Gastroesophageal sphincter (tissue), 4 donors: Measurements from ENCODE around the gene SPACDR. TPM values are rescaled to one million over a fixed set of nuclear protein-coding genes. Genes with fewer than 3 reads are reported as not detected.

Experiments
- ATAC-seq: fragments of 150-250 bp; one replicate; pipeline ENCODE4 v1.9.1; 2016; ENCODE audit warnings: mild to moderate bottlenecking, moderate library complexity
- H3K27ac ChIP-seq, 4 donors: fragments of 200-600 bp; sonication (generic) in 3 of 4; 1 replicate in 3 of 4; 2 replicates in 1 of 4; pipeline ENCODE4 v1.5.1; 2016 to 2019
- H3K27me3 ChIP-seq: fragments of 200-600 bp; sonication (generic); one replicate; pipeline ENCODE4 v1.5.1; 2019
- H3K36me3 ChIP-seq, 2 donors: fragments of 200-600 bp; sonication (generic); one replicate each; pipeline ENCODE4 v1.5.1; 2019; ENCODE audit warnings: control low read depth in 1 of 2
- H3K4me1 ChIP-seq, 3 donors: fragments of 200-600 bp; sonication (generic); 1 replicate in 2 of 3; 2 replicates in 1 of 3; pipeline ENCODE4 v1.5.1; 2016 to 2019; ENCODE audit warnings: control low read depth in 2 of 3
- H3K4me3 ChIP-seq, 2 donors: fragments of 200-600 bp; sonication (generic); one replicate each; pipeline ENCODE4 v1.5.1; 2019; ENCODE audit warnings: mild to moderate bottlenecking in 1 of 2, moderate library complexity in 1 of 2
- H3K9me3 ChIP-seq, 3 donors: fragments of 200-600 bp; sonication (generic); one replicate each; pipeline ENCODE4 v1.5.1; 2017 to 2019; ENCODE audit warnings: control low read depth in 2 of 3
- EP300 ChIP-seq: sonication (generic); formaldehyde crosslinking; IDR thresholded peaks from one replicate; pipeline ENCODE4 v1.6.1; 2017; ENCODE audit warnings: antibody characterized with exemption, mild to moderate bottlenecking
- POLR2A ChIP-seq, 2 donors: fragments of 450-650 bp; IDR thresholded peaks; one replicate each; pipeline ENCODE4 v1.6.1; 2017; ENCODE audit warnings: antibody characterized with exemption in 2 of 2, mild to moderate bottlenecking in 2 of 2, moderate library complexity in 1 of 2
- POLR2AphosphoS5 ChIP-seq: sonication (generic); formaldehyde crosslinking; IDR thresholded peaks from one replicate; pipeline ENCODE4 v1.6.1; 2017; ENCODE audit warnings: antibody characterized with exemption
- whole genome bisulfite sequencing, 2 donors: methylation state at CpG; one replicate each; pipeline ENCODE4 v1.1.5; 2018; ENCODE audit warnings: low coverage in 1 of 2; 5-methylcytosine and 5-hydroxymethylcytosine counted together
- total RNA-seq, 4 donors: library from RNA; depleted of rRNA; stranded (reverse); fragments of >200 nt; gene quantifications; one replicate each; pipeline ENCODE4 v1.1.0, GENCODE V29; 2016
- TF ChIP-seq, protein P1 (sequence below), 4 experiments: fragments of 200-600 bp in 2 of 4; fragments of 450-650 bp in 2 of 4; sonication (generic) in 1 of 4; IDR thresholded peaks; one replicate each; pipeline ENCODE4 v1.5.1; 2017 to 2019; ENCODE audit warnings: antibody characterized with exemption in 4 of 4, mild to moderate bottlenecking in 2 of 4, moderate library complexity in 2 of 4

Gene SPACDR
- total RNA-seq, 4 donors from 2014 or later, result 0.67 TPM; not detected in 3

DNA sequence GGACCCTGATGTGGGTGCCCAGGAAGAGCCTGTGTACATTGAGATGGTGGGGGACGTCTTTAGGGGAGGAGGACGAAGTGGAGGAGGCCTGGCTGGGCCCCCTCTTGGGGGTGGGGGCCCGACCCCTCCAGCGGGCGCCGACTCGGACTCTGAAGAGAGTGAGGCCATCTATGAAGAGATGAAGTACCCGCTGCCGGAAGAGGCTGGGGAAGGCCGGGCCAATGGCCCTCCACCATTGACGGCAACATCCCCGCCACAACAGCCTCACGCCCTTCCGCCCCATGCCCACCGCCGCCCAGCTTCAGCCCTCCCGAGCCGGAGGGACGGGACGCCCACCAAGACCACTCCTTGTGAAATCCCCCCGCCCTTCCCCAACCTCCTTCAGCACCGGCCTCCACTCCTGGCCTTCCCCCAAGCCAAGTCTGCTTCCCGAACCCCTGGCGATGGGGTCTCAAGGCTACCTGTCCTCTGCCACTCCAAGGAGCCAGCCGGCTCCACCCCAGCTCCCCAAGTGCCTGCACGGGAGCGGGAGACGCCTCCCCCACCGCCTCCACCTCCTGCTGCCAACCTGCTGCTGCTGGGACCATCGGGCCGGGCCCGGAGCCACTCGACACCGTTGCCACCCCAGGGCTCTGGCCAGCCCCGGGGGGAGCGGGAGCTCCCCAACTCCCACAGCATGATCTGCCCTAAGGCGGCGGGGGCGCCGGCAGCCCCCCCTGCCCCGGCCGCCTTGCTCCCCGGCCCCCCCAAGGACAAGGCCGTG, 24.5 kb upstream of the SPACDR start:
- H3K27me3 ChIP-seq, result peaks cover 5% of the 10 kb centered on the region
- H3K4me3 ChIP-seq, result no peak overlapping the region
- H3K36me3 ChIP-seq, result peaks cover 0 to 10% of the 10 kb centered on the region in 2 donors
- TF ChIP-seq POLR2AphosphoS5, result no peak
- no peak for TF ChIP-seq POLR2A (IDR thresholded peaks at IDR 0.05)
- no peak for TF ChIP-seq EP300
- TF ChIP-seq, protein P1, sequence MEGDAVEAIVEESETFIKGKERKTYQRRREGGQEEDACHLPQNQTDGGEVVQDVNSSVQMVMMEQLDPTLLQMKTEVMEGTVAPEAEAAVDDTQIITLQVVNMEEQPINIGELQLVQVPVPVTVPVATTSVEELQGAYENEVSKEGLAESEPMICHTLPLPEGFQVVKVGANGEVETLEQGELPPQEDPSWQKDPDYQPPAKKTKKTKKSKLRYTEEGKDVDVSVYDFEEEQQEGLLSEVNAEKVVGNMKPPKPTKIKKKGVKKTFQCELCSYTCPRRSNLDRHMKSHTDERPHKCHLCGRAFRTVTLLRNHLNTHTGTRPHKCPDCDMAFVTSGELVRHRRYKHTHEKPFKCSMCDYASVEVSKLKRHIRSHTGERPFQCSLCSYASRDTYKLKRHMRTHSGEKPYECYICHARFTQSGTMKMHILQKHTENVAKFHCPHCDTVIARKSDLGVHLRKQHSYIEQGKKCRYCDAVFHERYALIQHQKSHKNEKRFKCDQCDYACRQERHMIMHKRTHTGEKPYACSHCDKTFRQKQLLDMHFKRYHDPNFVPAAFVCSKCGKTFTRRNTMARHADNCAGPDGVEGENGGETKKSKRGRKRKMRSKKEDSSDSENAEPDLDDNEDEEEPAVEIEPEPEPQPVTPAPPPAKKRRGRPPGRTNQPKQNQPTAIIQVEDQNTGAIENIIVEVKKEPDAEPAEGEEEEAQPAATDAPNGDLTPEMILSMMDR (IDR thresholded peaks at IDR 0.05), result no peak
- WGBS, 2 donors, result no CpG with 5 or more reads among the region's 44 CpGs
- peaks cover 0 to 39% (median 0%) of the 10 kb centered on the region in 3 donors for H3K4me1 ChIP-seq
- ATAC-seq, result no peak
- H3K27ac ChIP-seq, result no peak overlapping the region
- H3K9me3 ChIP-seq, result no peaks in the 10 kb centered on the region

DNA sequence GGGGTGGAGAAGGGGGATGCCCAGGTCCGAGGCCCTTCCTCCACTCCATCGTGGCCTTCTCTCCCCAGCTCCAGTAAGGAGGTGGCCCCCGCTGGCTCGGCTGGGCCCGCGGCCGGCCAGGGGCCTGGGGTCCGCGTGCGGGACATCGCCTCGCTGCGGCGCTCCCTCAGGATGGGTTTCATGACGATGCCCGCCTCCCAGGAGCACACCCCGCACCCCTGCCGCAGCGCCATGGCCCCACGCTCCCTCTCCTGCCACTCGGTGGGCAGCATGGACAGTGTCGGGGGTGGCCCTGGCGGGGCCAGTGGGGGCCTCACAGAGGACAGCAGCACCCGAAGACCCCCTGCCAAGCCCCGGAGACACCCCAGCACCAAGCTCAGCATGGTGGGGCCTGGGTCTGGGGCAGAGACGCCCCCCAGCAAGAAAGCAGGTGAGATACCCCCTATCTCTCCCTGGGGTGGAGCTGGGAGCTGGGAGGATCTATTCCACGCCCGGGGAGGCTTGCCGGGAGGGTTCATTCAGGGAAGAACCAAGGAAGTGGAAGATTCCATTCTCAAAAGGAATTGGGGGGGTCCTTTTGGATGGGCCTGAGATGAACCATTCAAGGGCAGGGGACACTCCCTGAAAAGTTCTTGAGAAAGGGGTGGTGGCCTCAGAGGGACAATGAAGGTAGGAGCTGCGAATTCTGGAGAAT, 22.8 kb upstream of the SPACDR start:
- 80 to 83% methylated on average over 1 of the region's 30 CpGs for WGBS, 2 donors
- Histone ChIP-seq H3K4me3 (no peak overlapping the region), H3K27me3 (peaks cover 5% of the 10 kb centered on the region), H3K36me3 (peaks cover 0 to 10% of the 10 kb centered on the region in 2 donors), H3K9me3 (no peaks in the 10 kb centered on the region), H3K27ac (no peak overlapping the region), H3K4me1 (peaks cover 0 to 46% (median 5%) of the 10 kb centered on the region in 3 donors)
- ATAC-seq, result no peak
- TF ChIP-seq POLR2AphosphoS5, result no peak
- no peak for TF ChIP-seq POLR2A (IDR thresholded peaks at IDR 0.05)
- TF ChIP-seq, protein P1 (IDR thresholded peaks at IDR 0.05), result no peak
- no peak for TF ChIP-seq EP300

DNA sequence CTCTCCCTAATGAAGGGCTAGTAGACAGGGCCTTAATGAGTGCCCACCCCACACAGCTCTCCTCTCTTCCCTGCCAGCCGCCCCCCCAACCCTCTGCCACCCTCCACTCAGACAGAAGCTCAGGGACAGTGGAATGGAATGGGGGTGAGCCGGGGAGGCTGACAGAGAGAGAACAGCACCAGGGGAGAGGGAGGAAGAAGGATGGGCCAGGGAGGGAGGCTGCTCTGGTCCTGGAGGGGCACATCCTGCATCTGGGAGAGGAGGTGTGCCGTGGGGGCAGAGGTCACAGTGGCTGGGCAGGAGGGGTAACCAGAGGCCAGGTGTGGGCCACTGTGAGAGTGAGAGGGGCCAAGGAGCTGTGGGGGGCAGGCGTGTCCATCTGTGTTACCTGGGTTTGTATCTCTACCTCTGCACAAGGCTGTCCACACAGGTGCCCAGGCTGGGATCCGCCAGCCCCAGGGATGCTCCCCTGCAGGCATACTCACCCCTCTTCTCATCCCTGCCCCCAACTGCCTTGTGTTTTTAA, 22.1 kb upstream of the SPACDR start:
- TF ChIP-seq POLR2A (IDR thresholded peaks at IDR 0.05) (no peak), EP300 (no peak), POLR2AphosphoS5 (no peak)
- TF ChIP-seq, protein P1 (IDR thresholded peaks at IDR 0.05), result no peak
- Histone ChIP-seq H3K36me3 (peaks cover 0 to 10% of the 10 kb centered on the region in 2 donors), H3K27ac (no peak overlapping the region), H3K9me3 (no peaks in the 10 kb centered on the region), H3K4me1 (peaks cover 0 to 46% (median 5%) of the 10 kb centered on the region in 3 donors), H3K4me3 (no peak overlapping the region), H3K27me3 (peaks cover 5% of the 10 kb centered on the region)
- no CpG with 5 or more reads among the region's 5 CpGs for WGBS, 2 donors
- ATAC-seq, result no peak

DNA sequence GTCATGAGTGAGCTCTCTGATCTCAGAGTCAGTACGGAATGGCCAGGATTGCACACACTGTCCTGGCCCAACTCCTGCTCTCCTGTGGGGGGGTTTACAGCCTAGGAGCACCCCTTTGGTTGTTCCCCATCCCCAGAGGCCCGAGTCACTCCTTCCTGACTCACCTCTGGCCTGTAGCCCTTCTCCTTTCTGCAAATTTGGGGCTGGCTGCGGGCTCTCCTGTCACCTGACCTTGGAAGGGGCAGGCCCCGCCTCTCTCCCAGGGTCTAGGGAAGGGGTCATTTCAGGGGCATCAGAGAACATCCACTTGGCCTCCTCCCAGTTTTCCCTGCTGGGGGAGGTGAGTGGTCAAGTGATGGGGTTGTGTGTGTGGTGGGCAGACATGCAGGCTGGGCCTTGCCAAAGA, 21.4 kb upstream of the SPACDR start:
- H3K4me1 ChIP-seq, result peaks cover 0 to 46% (median 5%) of the 10 kb centered on the region in 3 donors
- no peaks in the 10 kb centered on the region for H3K9me3 ChIP-seq
- ATAC-seq, result no peak
- H3K4me3 ChIP-seq, result no peak overlapping the region
- H3K27me3 ChIP-seq, result peaks cover 5% of the 10 kb centered on the region
- TF ChIP-seq POLR2A (IDR thresholded peaks at IDR 0.05) (no peak), EP300 (no peak), POLR2AphosphoS5 (no peak)
- TF ChIP-seq, protein P1 (IDR thresholded peaks at IDR 0.05), result no peak
- 86% methylated on average over 1 of the region's 4 CpGs; no CpG with 5 or more reads in 1 of the 2 donors for WGBS, 2 donors
- peak overlapping the region in 2 of 4 donors; percentile 37 to 80 for H3K27ac ChIP-seq
- H3K36me3 ChIP-seq, result peaks cover 0 to 10% of the 10 kb centered on the region in 2 donors
